ENCODE results near the gene TMEM245.
"Not testable (repeated sequence)": the region's sequence is repeated elsewhere in the genome, so short reads cannot be mapped to it uniquely, and the experiment has no call there.

The TMEM245 gene

DNA sequence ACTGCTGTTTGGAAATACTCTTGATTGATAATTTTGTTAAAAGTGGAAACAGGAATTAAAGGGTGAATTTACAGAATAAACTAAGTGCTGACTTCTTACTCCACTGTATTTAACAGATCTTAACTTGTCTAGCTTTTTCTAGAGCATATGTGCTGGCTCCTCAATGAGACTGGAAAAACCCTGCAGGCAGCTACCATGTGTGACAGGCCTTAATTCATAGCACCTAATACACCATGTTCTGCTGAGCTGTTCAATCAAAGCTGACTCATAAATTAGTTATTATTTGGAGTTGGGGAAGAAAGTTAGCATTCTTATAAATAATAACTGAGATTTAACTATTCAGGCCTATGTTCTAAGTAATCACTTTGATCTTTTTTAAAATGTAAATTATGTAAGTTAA lies 135.9 kb downstream of the TMEM245 start:
- DNase-seq (ENCODE audit: low spot score), result no peak

DNA sequence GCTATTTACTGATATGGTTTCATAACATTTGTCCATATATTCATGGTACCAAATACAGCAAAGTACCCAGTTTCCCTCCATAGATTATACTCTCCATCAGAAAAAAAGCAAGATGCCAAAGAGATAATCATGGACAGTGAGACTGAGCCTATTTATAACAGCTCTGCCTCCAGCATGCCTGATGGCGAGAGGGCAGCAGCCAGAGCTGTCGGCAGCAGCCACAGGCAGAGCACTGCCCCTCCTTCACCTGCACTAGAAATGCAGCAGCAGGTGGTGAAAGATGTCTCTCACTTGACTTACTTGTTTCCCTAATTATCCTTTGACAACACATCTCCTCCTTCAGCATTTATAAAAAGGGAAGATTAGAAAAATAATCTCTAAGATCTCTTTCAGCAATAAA lies 138.9 kb downstream of the TMEM245 start:
- no peak for DNase-seq (ENCODE audit: low spot score)

DNA sequence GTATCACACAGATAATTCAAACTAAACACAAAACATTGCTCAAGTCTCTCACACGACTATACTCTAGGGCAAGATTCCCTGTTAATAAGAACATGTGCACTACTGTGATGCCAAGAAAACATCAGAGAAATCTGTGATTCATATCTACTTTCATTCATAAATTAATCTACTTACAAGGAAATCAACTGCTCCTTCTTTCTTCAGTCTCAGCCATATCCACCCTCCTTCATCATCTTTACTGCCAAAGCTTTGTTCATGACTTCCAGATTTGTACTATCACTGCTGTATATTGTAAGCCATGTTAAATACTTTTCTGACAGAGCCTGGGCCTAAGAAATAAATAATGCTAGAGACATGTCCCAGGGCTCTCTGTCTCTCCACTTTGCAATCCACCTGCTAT lies 141.5 kb downstream of the TMEM245 start:
- DNase-seq (ENCODE audit: low spot score), result no peak

DNA sequence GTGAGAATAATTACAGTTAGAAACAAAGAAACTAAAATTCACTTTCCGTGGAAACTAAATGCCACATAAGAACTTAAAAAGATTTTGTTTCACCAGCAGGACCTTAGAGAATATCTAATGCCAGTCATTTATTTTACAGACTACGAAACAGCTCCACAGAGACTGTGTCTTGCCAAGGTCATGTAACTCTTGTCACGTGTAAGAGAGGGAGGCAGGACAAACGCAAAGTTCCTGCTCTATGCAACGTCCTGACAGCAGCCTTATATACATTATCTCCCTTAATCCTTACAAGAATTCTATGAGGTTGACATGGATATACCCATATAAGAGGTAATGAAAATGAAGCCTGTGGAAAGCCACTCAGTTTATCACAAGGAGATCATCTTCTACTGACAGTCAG lies 145.9 kb downstream of the TMEM245 start:
- DNase-seq (ENCODE audit: low spot score), result no peak

DNA sequence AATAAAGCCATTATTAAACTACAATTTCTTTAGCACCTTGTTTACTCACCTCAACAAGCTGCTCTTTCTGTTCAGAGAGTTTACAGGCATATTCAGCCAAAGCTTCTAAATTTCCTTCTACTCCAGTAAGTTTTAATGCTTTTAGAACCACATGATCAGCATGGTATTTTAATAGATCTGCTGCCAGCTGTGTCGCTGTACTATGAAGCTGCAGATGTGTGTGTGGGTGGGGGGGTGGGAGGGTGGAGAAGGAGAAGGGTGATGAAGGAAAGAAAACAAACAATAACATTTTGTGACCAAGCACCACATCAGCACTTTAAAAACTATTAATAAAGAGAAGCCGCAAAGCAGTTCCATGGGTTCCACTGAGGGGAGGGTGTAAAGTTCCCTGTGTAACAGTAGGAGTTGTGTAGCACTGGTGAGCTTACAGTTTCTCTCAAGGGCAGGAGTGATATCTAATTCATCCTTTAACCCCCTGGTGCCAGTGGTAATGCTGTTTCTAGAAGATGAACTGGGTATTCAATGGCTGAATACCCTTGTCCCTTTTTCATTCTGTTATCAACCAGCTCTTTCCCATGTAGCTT lies 147.0 kb downstream of the TMEM245 start:
- DNase-seq (ENCODE audit: low spot score), result no peak

DNA sequence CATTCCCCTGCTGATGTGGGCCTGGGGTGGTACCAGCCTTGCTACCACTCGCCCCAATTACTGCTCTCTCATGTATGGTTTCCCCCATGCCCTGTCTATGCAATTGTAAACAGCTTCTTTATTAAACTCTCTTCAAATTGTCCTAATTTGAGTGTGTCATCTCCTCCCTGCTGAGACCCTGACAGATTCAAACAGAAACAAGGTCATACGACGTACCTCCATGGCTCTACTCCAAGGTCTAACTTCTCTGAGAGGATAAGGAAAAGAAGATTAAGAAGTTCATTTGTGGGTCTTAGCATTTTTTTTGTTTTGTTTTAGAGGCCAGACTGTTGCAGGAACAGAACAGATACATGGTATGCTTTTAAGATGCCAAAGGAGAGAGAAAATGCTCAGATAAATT lies 147.6 kb downstream of the TMEM245 start:
- DNase-seq (ENCODE audit: low spot score), result no peak

DNA sequence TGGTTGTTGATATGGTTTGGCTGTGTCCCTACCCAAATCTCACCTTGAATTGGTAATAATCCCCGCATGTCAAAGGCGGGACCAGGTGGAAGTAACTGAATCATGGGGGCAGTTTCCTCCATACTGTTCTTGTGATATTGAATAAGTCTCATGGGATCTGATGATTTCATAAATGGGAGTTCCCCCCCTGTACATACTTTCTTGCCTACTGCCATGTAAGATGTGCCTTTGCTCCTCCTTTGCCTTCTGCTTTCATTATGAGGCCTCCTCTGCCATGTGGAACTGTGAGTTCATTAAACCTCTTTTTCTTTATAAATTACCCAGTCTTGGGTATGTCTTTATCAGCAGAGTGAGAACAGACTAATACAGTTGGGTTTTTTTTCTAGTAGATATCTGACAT lies 148.4 kb downstream of the TMEM245 start:
- not testable (repeated sequence) for DNase-seq (ENCODE audit: low spot score)

DNA sequence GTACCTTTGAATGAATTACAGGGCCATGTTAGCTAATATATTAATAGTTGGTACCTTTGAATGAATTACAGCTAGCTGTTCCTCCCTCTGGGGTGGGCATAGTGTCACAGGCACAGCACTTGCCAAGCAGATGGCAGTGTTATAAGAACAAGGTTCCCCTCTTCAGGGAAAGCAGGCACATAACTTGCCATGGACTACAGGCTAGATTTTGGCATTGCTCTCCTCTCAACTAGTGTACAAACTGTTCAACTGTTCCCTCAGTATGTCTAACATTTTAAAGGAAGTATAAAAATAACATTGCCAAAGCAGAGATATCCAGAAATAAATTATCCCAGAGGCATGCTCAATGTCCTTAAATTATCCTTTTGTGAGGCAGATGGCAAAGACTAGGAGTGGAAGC lies 151.8 kb downstream of the TMEM245 start:
- no peak for DNase-seq (ENCODE audit: low spot score)
